GM04504 (cell line): ENCODE measurements around the gene HESX1.

Experiments
- DNase-seq: peaks from one replicate; pipeline ENCODE4 v3.0.0-alpha.2; 2012; ENCODE audit warnings: low read depth

The HESX1 gene

GRCh38 chr3:57168151-57168550 is 31.6 kb downstream of the HESX1 start:
- DNase-seq = no peak

- DNase-seq = no peak
Observed at GRCh38 chr3:57166660-57167059, 33.1 kb downstream of the HESX1 start.

- DNase-seq = no peak
Observed at GRCh38 chr3:57165641-57166040, 34.1 kb downstream of the HESX1 start.

- peak; percentile 35 for DNase-seq
Observed at GRCh38 chr3:57164657-57165573, 34.9 kb downstream of the HESX1 start, which contains the start of gene IL17RD. IL17RD (minus strand) TSS chr3:57165353; CDS start chr3:57165286, 67 bp downstream.

- DNase-seq = no peak
Observed at GRCh38 chr3:57164217-57164656, 35.5 kb downstream of the HESX1 start.

GRCh38 chr3:57163751-57164150 is 36.0 kb downstream of the HESX1 start:
- DNase-seq = no peak

- no peak for DNase-seq
Observed at GRCh38 chr3:57161915-57162314, 37.9 kb downstream of the HESX1 start.

GRCh38 chr3:57160765-57161538 is 38.8 kb downstream of the HESX1 start:
- no peak for DNase-seq

- no peak for DNase-seq
Observed at GRCh38 chr3:57160076-57160764, 39.6 kb downstream of the HESX1 start.

GRCh38 chr3:57158813-57159738 is 40.7 kb downstream of the HESX1 start:
- DNase-seq = no peak

- no peak for DNase-seq
Observed at GRCh38 chr3:57158325-57158724, 41.5 kb downstream of the HESX1 start.

GRCh38 chr3:57157545-57157944 is 42.2 kb downstream of the HESX1 start:
- no peak for DNase-seq

GRCh38 chr3:57155310-57155643 is 44.5 kb downstream of the HESX1 start:
- DNase-seq = no peak

- DNase-seq = no peak
Observed at GRCh38 chr3:57154470-57155309, 45.1 kb downstream of the HESX1 start.

GRCh38 chr3:57152151-57153143 is 47.3 kb downstream of the HESX1 start:
- DNase-seq = no peak

- DNase-seq = no peak
Observed at GRCh38 chr3:57151749-57152148, 48.0 kb downstream of the HESX1 start.

GRCh38 chr3:57151021-57151449 is 48.7 kb downstream of the HESX1 start:
- DNase-seq = no peak

- no peak for DNase-seq
Observed at GRCh38 chr3:57150113-57150581, 49.6 kb downstream of the HESX1 start.
